Left lung (tissue), 10 donors: ENCODE results near the gene MNX1. TPM values are rescaled to one million over a fixed set of nuclear protein-coding genes. Genes with fewer than 3 reads are reported as not detected.

Experiments
- ATAC-seq: fragments of 200-7000 bp; cut with Tn5 transposase; one replicate; pipeline ENCODE4 v1.9.1; 2020; ENCODE audit warnings: moderate library complexity
- DNase-seq, 4 donors: peaks; one replicate each; pipeline ENCODE4 v3.0.0-alpha.2; 2013 to 2020
- H3K27ac ChIP-seq, 2 donors: fragments of 200-600 bp; sonication (generic) in 1 of 2; one replicate each; pipeline versions ENCODE4 v1.5.0 to v1.8.0; 2020 to 2021
- H3K27me3 ChIP-seq, 2 donors: fragments of 200-600 bp; sonication (generic) in 1 of 2; one replicate each; pipeline versions ENCODE4 v1.5.0 to v1.8.0; 2020 to 2021
- H3K36me3 ChIP-seq, 2 donors: fragments of 200-600 bp; sonication (generic) in 1 of 2; one replicate each; pipeline versions ENCODE4 v1.5.0 to v1.8.0; 2020 to 2021
- H3K4me1 ChIP-seq, 2 donors: fragments of 200-600 bp; one replicate each; pipeline ENCODE4 v1.8.0; 2021
- H3K4me3 ChIP-seq, 2 donors: fragments of 200-600 bp; sonication (generic) in 1 of 2; one replicate each; pipeline versions ENCODE4 v1.5.0 to v1.8.0; 2020 to 2021; ENCODE audit warnings: mild to moderate bottlenecking in 1 of 2
- H3K9me3 ChIP-seq, 2 donors: fragments of 200-600 bp; sonication (generic) in 1 of 2; one replicate each; pipeline versions ENCODE4 v1.5.0 to v1.8.0; 2020 to 2021
- CTCF ChIP-seq, 2 donors: fragments of 200-600 bp; sonication (generic) in 1 of 2; IDR thresholded peaks; one replicate each; pipeline versions ENCODE4 v1.5.0 to v1.8.0; 2021; ENCODE audit warnings: antibody characterized with exemption in 2 of 2
- intact Hi-C, 2 donors: fragments of 100-400 bp; cut with DNase I; formaldehyde crosslinking; loops; one replicate each; pipeline versions ENCODE4 v1.11.2 to v1.14.2; 2022
- polyA plus RNA-seq, 6 donors: library from polyadenylated mRNA; unstranded; fragments of 120-200 nt; gene quantifications; one replicate each; pipeline ENCODE4 v1.2.1, GENCODE V29; 2013; ENCODE audit not compliant: insufficient read length in 6 of 6
- total RNA-seq, 2 donors: library from RNA; stranded (reverse); fragmentation: NEBNext Ultra II Directional; extraction: Animal tissue kit (Norgen Biotek cat#: 25700); gene quantifications; one replicate each; pipeline ENCODE4 v1.2.1, GENCODE V29; 2021
- donor health status: DM: no; HTN: yes; CAD: no.
- donor health status: DM: no; HTN: no; CAD: no.

The MNX1 gene
- total and polyA plus RNA-seq, 8 donors: 0.26 to 0.76 (median 0.47) TPM; not detected in 1

GRCh38 chr7:157046681-157047080 is 36.2 kb upstream of the MNX1 start:
- peaks cover 0 to 54% of the 10 kb centered on the region in 2 donors for H3K27me3 ChIP-seq
- no peak overlapping the region for H3K27ac ChIP-seq
- no peaks in the 10 kb centered on the region for H3K36me3 ChIP-seq
- TF ChIP-seq CTCF (IDR thresholded peaks at IDR 0.05): no peak
- no peaks in the 10 kb centered on the region for H3K4me1 ChIP-seq
- intact Hi-C loops: no loop called here
- ATAC-seq: no peak
- H3K9me3 ChIP-seq: no peaks in the 10 kb centered on the region
- no peak overlapping the region for H3K4me3 ChIP-seq
- no peak for DNase-seq

- no peak for ATAC-seq
- peaks cover 0 to 55% of the 10 kb centered on the region in 2 donors for H3K27me3 ChIP-seq
Observed at GRCh38 chr7:157044943-157045660, 34.6 kb upstream of the MNX1 start.

GRCh38 chr7:157044147-157044687 is 33.8 kb upstream of the MNX1 start:
- H3K36me3 ChIP-seq: no peaks in the 10 kb centered on the region
- H3K4me3 ChIP-seq: no peak overlapping the region
- no peaks in the 10 kb centered on the region for H3K9me3 ChIP-seq
- DNase-seq: no peak
- peaks cover 0 to 56% of the 10 kb centered on the region in 2 donors for H3K27me3 ChIP-seq
- intact Hi-C loops: no loop called here
- TF ChIP-seq CTCF (IDR thresholded peaks at IDR 0.05): no peak
- no peak overlapping the region for H3K27ac ChIP-seq
- no peak for ATAC-seq
- H3K4me1 ChIP-seq: no peaks in the 10 kb centered on the region

More at GRCh38 chr7:157044943-157045660, 34.6 kb upstream of the MNX1 start:
- no peak for DNase-seq
- intact Hi-C loops: no loop called here
- no peak overlapping the region for H3K4me3 ChIP-seq
- no peak for TF ChIP-seq CTCF (IDR thresholded peaks at IDR 0.05)
- H3K9me3 ChIP-seq: no peaks in the 10 kb centered on the region
- H3K27ac ChIP-seq: no peak overlapping the region
- H3K36me3 ChIP-seq: no peaks in the 10 kb centered on the region
- H3K4me1 ChIP-seq: no peaks in the 10 kb centered on the region

- ATAC-seq: peak; percentile 54
- Histone ChIP-seq H3K9me3 (no peaks in the 10 kb centered on the region), H3K27me3 (peaks cover 0 to 60% of the 10 kb centered on the region in 2 donors), H3K36me3 (no peaks in the 10 kb centered on the region), H3K4me3 (no peak overlapping the region), H3K4me1 (no peaks in the 10 kb centered on the region), H3K27ac (no peak overlapping the region)
- no peak for TF ChIP-seq CTCF (IDR thresholded peaks at IDR 0.05)
- intact Hi-C loops: no loop called here
- peak in 1 of 4 donors; percentile 54 for DNase-seq
Observed at GRCh38 chr7:157043745-157044144, 33.3 kb upstream of the MNX1 start.

GRCh38 chr7:157041514-157042277 is 31.2 kb upstream of the MNX1 start:
- Histone ChIP-seq H3K36me3 (no peaks in the 10 kb centered on the region), H3K9me3 (no peaks in the 10 kb centered on the region), H3K27me3 (peaks cover 0 to 80% of the 10 kb centered on the region in 2 donors), H3K27ac (no peak overlapping the region), H3K4me1 (no peaks in the 10 kb centered on the region), H3K4me3 (no peak overlapping the region)
- DNase-seq: no peak
- TF ChIP-seq CTCF (IDR thresholded peaks at IDR 0.05): no peak
- ATAC-seq: no peak
- intact Hi-C loops: no loop called here
